ENCODE results near the gene SDK2.

GRCh38 chr17:73555199-73555960, 88.9 kb downstream of the SDK2 start:
- TF ChIP-seq CTCF (IDR thresholded peaks at IDR 0.05; ENCODE audit: insufficient read depth, low read length) (no peak), POLR2AphosphoS5 (IDR thresholded peaks at IDR 0.05; ENCODE audit: low read depth) (no peak), GABPA (IDR thresholded peaks at IDR 0.05; ENCODE audit: low read depth) (no peak), REST (IDR thresholded peaks at IDR 0.05; ENCODE audit: insufficient replicate concordance, low read depth) (no peak), SPI1 (IDR thresholded peaks at IDR 0.05; ENCODE audit: borderline replicate concordance, low read depth) (no peak)
